Loucy (cell line): ENCODE data around the gene PKHD1.

Experiments
- H2AFZ ChIP-seq: fragments of 200-600 bp; sonication (generic); 2 replicates; pipeline ENCODE4 v1.6.0; 2016; ENCODE audit warnings: antibody characterized with exemption, mild to moderate bottlenecking, low read length, moderate library complexity
- H3F3A ChIP-seq: fragments of 200-600 bp; 2 replicates; pipeline ENCODE4 v1.6.0; 2016; ENCODE audit warnings: antibody characterized with exemption, low read depth, mild to moderate bottlenecking
- H3K27me3 ChIP-seq: fragments of 200-600 bp; sonication (generic); 2 replicates; pipeline ENCODE4 v1.6.1; 2014; ENCODE audit warnings: low read length, mild to moderate bottlenecking; ENCODE audit not compliant: insufficient read depth, poor library complexity, severe bottlenecking
- H3K36me3 ChIP-seq: fragments of 200-600 bp; sonication (generic); 2 replicates; pipeline ENCODE4 v1.6.1; 2016; ENCODE audit warnings: low read length; ENCODE audit not compliant: insufficient read depth
- H3K4me1 ChIP-seq: fragments of 200-600 bp; sonication (generic); 2 replicates; pipeline ENCODE4 v1.5.1; 2014; ENCODE audit warnings: low read length, mild to moderate bottlenecking; ENCODE audit not compliant: insufficient read depth, poor library complexity, severe bottlenecking
- H3K4me2 ChIP-seq: fragments of 200-600 bp; sonication (generic); 2 replicates; pipeline ENCODE4 v1.6.0; 2014; ENCODE audit warnings: antibody characterized with exemption, low read length, low read depth, mild to moderate bottlenecking; ENCODE audit not compliant: poor library complexity, severe bottlenecking
- H3K4me3 ChIP-seq: fragments of 200-600 bp; sonication (generic); 2 replicates; pipeline ENCODE4 v1.5.1; 2014; ENCODE audit warnings: low read length, mild to moderate bottlenecking, mixed read lengths; ENCODE audit not compliant: poor library complexity, severe bottlenecking
- H3K79me2 ChIP-seq: fragments of 200-600 bp; sonication (generic); 2 replicates; pipeline ENCODE4 v1.6.1; 2014; ENCODE audit warnings: low read length; ENCODE audit not compliant: insufficient read depth
- H3K9ac ChIP-seq: fragments of 200-600 bp; sonication (generic); 2 replicates; pipeline ENCODE4 v1.6.0; 2014; ENCODE audit warnings: mild to moderate bottlenecking, low read depth, low read length, moderate library complexity; ENCODE audit not compliant: poor library complexity, severe bottlenecking
- H3K9me2 ChIP-seq: fragments of 200-600 bp; sonication (generic); replicated peaks from 2 replicates; pipeline ENCODE4 v1.6.1; 2016; ENCODE audit warnings: low read depth, low read length, mixed read lengths
- H3K9me3 ChIP-seq: fragments of 200-600 bp; sonication (generic); 2 replicates; pipeline ENCODE4 v1.6.1; 2014; ENCODE audit warnings: mild to moderate bottlenecking, antibody characterized with exemption, low read length, low read depth; ENCODE audit not compliant: insufficient read depth
- H4K20me1 ChIP-seq: fragments of 200-600 bp; sonication (generic); 2 replicates; pipeline ENCODE4 v1.6.0; 2014; ENCODE audit warnings: antibody characterized with exemption, low read length, mild to moderate bottlenecking; ENCODE audit not compliant: insufficient read depth, poor library complexity, severe bottlenecking
- CTCF ChIP-seq: fragments of 200-600 bp; sonication (generic); conservative IDR thresholded peaks from 2 replicates; pipeline ENCODE4 v1.5.1; 2014; ENCODE audit warnings: mild to moderate bottlenecking, antibody characterized with exemption, low read length
- EZH2phosphoT487 ChIP-seq: fragments of 200-600 bp; IDR thresholded peaks from 2 replicates; pipeline ENCODE4 v1.6.1; 2018; ENCODE audit warnings: antibody characterized with exemption, mild to moderate bottlenecking, moderate library complexity, borderline replicate concordance

PKHD1 gene

GRCh38 chr6:52016915-52017748 lies 70.3 kb downstream of the PKHD1 start:
- Histone ChIP-seq H3K4me1 (no peaks in the 10 kb centered on the region), H3K27me3 (no peaks in the 10 kb centered on the region), H3K9me2 (no peaks in the 10 kb centered on the region), H3K36me3 (no peaks in the 10 kb centered on the region), H3K4me2 (no peak overlapping the region), H3K9ac (no peak overlapping the region), H3K4me3 (no peak overlapping the region), H3F3A (no peaks in the 10 kb centered on the region), H3K79me2 (no peaks in the 10 kb centered on the region), H4K20me1 (no peaks in the 10 kb centered on the region), H3K9me3 (no peaks in the 10 kb centered on the region), H2AFZ (no peak overlapping the region)
- no peak for TF ChIP-seq EZH2phosphoT487
- TF ChIP-seq CTCF = no peak

GRCh38 chr6:52015953-52016352 lies 71.5 kb downstream of the PKHD1 start:
- H3K79me2 ChIP-seq = no peaks in the 10 kb centered on the region
- no peaks in the 10 kb centered on the region for H3K27me3 ChIP-seq
- no peaks in the 10 kb centered on the region for H3K9me2 ChIP-seq
- no peaks in the 10 kb centered on the region for H3F3A ChIP-seq
- no peaks in the 10 kb centered on the region for H3K4me1 ChIP-seq
- H3K9me3 ChIP-seq = no peaks in the 10 kb centered on the region
- no peaks in the 10 kb centered on the region for H4K20me1 ChIP-seq
- no peak overlapping the region for H3K9ac ChIP-seq
- H3K4me2 ChIP-seq = no peak overlapping the region
- H3K4me3 ChIP-seq = no peak overlapping the region
- H3K36me3 ChIP-seq = no peaks in the 10 kb centered on the region
- H2AFZ ChIP-seq = no peak overlapping the region
- TF ChIP-seq CTCF (no peak), EZH2phosphoT487 (no peak)

GRCh38 chr6:52014391-52014790 lies 73.0 kb downstream of the PKHD1 start:
- no peaks in the 10 kb centered on the region for H3F3A ChIP-seq
- TF ChIP-seq EZH2phosphoT487 = no peak
- TF ChIP-seq CTCF = no peak
- H3K9ac ChIP-seq = no peak overlapping the region
- H3K4me2 ChIP-seq = no peak overlapping the region
- H3K4me1 ChIP-seq = no peaks in the 10 kb centered on the region
- H3K4me3 ChIP-seq = no peak overlapping the region
- no peaks in the 10 kb centered on the region for H3K36me3 ChIP-seq
- H3K9me3 ChIP-seq = no peaks in the 10 kb centered on the region
- no peaks in the 10 kb centered on the region for H3K27me3 ChIP-seq
- no peak overlapping the region for H2AFZ ChIP-seq
- no peaks in the 10 kb centered on the region for H4K20me1 ChIP-seq
- no peaks in the 10 kb centered on the region for H3K79me2 ChIP-seq
- H3K9me2 ChIP-seq = no peaks in the 10 kb centered on the region
